NCI-H446 (cell line): ENCODE measurements around the gene SAXO1.
A peak's percentile ranks its signal among the peaks of the same experiment; 100 is the strongest.

Experiments used
- DNase-seq, 2 experiments: peaks; one replicate each; lab custom pipeline; 2025; lab: John Stamatoyannopoulos, UW

SAXO1 gene

DNA sequence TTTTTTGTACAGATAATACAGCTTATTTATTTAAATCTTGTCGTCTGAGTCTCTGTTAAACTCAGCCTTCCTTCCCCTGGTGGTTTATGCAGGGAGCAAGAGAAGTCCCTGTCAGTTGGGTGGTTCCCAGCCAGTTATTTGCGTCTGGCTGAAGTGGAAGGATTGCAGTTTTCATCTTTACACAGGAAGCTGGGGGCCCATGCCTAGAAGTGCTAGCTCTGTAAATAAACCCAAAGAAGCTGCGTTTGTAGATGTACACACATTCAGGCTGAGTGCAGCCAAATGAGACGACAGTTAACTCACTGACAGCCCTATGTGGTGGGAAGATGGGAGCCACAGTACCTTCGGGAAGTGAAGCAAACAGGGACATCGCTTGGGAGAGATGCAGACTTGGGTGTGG lies 122.1 kb downstream of the SAXO1 start:
- no peak for DNase-seq

DNA sequence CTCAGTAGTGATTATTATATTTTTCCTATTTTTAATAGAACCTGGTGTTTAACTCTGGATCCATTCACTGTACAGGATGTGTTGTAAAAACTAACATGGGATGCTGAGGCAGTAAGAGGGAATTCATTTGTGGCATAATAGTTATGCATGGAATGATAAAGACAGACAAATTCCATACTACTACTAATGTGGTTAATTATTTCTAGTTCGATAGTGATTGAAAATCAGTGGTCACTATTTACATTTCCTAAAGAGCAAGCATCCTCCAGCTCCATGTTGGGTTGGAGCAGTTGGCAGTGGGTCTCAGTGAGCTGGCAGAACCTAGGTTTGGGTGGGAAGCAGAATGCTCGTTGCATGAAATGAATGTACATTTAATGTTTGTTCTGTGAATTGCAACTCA lies 122.6 kb downstream of the SAXO1 start:
- DNase-seq = no peak

DNA sequence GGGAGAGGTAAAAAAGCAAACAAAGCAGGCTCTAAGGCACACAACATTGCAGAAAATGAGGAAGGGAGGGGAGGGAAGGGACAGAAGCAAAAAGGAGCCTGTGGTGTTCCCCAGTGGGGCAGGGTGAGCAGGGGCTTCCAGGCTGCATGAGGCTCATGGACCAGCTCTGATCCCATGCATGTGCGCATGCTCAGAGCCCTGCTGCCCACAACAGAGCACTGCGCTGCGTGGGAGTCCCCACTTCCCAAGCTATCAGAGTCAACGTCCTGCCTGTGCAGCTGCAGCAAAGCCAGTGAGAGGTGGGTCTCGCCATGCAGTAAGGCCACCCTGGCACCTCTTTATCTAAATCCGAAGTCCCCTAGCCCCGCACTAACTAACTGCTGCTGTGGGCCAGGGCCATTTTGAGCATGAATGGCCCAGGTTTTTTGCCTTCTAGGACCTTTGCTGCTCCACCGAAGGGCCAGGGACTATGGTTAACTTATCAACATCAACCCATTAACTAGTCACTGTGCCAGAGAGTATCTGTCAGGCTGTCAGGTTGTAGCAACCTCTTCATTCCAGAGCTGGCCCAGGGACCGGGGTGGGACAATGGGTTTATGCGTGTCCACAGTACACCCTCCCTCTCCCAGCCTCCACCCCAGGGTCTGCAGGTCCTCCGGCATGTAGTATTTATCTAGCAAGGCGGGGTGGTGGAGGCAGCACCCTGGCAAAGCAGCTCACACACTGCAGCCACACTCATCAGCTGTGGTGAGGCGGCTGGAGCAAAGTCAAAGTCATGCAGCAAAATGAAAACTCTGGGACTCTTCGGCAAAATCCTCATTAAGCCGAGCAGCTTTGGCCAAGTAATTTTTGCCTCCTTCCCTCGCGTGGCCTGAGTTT lies 123.6 kb downstream of the SAXO1 start:
- DNase-seq = no peak

DNA sequence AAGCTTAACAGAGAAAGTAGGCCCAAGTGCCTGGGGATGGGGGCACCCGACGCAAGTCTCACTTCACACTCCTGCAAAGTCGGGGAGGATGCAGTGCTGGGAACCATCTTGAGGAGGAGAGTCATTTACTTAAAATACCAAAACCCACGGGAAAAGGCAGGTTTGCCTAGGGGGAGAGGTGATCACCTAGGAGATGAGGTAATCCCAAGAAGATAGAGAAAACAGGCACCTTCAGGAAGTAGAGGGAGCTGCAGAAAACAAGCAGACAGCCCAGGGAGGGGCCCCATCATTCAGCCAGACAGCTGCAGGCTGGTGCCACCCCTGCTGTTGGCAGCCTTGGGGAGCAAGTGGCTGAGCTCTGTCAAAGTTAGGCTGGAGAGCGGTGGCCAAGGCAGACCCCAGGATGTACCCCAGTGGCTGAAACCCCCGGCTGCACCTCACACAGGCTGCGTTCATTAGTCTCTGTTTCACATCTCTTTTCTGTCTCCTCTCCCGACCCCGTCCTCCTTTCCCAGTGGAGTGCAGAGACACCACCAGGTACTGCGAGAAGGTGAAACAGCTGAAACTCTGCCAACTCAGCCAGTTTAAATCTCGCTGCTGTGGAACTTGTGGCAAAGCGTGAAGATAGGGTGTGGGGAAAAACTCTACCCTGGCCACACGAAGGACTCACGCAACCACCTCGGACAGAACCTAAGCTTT lies 124.9 kb downstream of the SAXO1 start:
- DNase-seq = no peak

DNA sequence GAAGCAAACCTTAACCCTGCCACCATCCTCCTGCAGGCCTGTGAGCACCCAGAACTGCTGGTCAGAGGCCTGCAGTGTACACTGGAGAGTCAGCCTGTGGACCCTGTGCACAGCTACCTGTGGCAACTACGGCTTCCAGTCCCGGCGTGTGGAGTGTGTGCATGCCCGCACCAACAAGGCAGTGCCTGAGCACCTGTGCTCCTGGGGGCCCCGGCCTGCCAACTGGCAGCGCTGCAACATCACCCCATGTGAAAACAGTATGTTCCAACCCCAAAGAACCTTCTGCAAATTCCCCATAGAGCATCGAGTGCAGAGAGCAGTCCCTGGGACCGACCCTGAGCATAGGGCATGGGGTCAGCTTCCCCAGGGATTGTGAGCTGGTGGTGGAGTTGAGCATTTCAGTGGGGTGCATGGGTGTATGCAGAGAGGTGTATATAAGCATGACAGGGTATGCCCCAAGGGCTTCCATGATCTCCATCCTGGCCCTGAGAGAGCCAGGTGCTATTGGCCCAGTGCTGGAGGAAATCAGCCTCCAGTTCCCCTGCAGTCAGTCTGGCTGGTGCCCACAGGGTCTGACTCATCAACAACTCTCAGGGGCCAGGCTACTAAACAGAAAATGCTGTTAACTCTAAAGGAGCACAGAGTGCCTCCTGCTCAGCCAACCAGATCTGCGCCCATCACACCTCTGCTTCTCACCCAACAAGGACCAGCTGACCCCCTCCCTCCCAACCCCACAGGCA lies 126.2 kb downstream of the SAXO1 start:
- peak in 1 of 2 experiments; percentile 44 for DNase-seq

DNA sequence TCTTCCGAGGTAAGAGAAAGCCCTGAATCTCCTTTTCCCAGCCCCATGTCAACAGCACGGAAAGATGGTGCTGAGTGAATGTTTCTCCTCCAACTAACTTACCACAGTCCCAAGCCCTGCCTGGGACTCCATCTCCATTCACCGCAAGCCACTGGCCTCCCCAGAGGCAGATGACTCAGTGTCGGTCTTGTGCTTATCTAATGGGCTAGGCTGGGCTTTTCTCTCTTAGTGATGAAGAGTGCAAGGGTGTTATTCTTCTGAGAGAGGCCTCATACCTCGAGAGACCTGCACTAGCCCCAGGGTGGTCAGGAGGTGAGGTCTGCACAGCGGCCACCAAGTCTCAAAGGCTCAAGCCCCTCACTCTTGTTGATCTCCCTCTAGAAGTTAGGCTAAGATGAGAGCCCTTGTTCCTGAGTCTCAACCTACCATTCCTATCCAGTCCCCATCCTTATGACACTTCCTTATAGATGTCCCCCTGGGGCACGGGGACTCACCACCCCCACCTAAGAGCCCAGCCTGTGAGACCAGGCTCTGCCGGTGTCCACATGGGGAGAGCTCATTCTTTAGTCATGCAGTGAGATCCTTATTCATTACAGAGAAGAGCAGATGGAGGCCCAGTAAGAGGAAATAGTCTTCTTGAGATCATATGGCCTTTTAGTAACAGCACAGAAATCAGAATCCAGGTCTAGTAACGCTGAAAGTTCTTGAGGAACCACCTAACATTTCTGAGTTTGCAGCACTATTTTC lies 127.0 kb downstream of the SAXO1 start:
- no peak for DNase-seq

DNA sequence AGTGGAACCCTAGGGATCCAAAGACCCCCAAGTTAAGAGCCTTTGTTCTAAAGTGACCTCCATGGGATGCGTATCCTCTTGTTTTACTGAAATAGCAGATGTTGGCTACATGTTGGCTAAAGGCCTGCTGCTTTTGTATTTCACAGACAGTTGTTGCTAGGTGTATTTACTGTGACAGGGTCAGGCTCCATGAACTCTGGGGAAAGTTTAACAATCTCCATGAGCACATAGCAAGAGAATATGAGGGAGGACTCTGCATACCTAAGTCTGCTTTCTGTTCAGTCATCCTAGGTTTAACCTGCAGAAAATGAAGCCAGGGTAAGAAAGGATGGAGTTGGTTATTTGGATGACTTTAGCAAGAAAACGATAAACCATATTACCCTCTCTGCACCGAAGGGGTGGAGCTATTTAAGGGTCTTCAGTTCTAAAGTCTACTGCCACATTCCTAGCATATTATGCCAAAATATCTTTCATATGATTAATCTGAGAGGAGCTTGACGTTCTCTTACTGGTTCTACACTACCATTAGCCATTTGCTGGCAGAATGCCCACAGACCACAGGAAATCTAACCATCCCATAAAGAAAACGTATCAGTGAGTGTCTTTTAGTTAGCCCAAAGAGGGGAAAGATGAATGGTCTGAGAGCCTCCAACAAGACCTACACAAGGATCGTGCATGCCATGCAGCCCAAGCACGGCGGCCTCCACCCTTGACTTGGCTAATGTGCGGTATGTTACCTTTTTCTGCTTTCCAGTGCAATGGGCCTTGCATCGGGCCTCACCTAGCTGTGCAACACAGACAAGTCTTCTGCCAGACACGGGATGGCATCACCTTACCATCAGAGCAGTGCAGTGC lies 127.8 kb downstream of the SAXO1 start:
- DNase-seq = no peak

DNA sequence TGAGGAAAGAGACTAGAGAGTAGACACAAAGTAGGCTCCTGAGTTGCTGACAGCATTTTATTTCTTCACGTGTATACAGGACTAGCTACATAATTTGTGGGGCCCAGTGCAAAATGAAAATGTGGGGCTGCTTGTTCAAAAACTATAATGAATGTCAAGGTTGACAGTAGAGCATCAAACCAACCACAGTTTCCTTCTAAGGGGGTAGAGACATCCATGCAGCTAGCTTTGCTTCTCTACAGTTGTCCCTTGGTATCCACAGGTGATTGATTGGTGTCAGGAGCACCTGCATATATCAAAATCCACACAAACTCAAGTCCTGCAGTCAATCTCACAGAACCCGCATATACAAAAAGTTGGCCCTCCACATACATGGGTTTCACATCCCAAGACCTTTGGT lies 129.6 kb downstream of the SAXO1 start:
- no peak for DNase-seq

DNA sequence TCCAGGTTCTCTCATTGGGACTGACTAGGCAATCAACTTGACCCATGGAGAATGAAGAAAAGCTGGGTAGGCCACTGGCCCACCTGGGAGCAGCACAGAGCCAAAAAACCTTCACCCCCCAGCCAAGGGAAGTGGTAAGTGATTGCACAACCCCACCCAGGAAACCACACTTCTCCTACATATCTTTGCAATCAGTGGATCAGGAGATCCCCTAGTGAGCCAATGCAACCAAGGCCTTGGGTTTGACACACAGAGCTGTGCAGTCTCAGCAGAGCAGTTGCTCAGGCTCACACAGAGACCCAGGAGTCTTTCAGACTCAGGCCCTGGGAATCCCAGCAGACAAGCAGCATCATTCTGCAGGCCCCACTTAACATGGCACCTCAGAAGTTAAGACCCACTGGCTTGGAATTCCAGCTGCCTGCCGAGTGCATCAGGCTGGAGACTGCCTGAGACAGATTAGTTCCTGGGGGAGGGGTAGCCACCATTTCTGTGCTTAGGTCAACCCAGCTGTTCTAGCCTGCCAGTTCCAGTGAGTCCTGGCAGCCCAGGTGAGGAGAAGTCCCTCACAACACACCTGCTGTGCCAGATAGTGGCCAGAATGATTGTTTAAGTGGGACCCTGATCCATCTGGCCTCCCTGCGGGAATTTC lies 136.4 kb downstream of the SAXO1 start:
- DNase-seq = no peak

DNA sequence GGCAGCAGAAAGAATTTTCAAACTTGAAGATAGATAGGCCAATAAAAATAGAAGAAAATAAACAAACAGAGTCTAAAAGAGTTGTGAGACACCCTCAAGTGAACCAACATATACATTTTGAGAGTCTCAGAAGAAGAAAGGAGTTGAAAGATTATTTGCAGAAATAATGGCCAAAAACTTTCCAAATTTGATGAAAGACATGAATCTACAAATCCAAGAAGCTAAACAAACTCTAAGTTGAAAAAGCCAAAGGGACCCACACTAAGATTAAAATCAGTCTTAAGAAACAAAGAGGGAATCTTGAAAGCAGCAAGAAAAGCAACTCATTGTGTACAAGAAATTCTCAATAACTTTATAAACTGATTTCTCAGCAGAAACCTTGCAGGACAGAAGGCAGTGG lies 137.0 kb downstream of the SAXO1 start:
- DNase-seq = no peak

DNA sequence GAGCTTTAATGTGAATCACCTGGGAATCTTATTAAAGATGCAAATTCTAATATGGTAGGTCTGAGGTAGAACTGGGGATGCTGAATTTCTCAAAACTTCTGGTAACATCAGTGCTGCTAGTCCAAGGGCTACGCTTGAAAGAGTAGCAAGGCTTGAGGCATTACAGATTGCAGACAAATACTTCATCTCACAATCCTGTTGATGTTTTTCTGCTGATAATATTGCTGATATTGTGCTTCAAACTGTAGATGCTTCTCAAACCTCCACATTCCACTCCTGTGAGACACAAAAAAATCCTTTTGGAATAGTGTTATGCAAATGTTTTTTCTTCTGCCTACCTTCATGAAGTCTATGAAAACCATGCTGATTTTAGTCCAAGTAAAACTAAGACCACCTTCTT lies 139.5 kb downstream of the SAXO1 start:
- no peak for DNase-seq

DNA sequence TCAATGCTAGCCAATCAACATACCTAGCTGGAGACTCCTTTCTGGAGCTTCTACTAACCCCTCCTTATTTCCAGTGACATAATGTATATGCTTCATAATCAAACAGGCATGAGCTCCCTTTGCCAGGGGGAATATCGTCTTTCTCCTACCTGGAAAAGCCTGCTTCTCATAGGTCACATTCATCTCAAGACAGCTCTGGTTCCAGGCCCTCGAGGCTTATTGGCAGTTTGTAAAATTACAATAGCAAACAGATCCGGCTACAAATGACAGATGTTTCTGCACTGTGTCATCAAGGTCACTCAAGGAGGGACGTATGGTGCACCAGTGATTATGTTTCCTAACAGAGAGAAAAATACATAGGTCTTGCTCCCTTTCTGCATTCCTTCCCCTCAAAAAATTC lies 140.0 kb downstream of the SAXO1 start:
- no peak for DNase-seq

DNA sequence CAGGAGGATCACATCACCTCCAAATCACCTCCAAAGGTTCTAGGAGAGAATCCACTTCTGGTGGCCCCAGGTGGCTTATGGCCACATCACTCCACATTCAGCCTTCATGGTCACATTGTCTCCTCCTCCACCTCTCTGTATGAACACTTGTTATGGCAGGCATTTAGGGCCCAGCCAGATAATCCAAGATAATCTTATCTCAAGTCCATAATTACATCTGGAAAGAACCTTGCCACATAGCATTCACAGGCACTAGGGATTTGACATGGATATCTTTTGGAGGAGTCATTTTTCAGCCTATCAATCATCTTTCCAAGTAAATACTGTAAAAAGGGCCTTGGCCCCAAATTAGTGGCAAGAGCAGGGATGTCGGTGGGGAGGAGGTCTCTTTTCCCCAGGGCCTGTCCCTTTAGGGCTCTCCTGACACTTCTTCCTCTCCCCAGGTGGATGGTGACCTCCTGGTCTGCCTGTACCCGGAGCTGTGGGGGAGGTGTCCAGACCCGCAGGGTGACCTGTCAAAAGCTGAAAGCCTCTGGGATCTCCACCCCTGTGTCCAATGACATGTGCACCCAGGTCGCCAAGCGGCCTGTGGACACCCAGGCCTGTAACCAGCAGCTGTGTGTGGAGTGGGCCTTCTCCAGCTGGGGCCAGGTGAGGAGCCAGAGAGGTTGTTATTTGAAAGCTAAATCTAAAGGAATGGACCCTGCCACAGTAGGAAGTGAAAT lies 140.9 kb downstream of the SAXO1 start:
- DNase-seq = no peak

DNA sequence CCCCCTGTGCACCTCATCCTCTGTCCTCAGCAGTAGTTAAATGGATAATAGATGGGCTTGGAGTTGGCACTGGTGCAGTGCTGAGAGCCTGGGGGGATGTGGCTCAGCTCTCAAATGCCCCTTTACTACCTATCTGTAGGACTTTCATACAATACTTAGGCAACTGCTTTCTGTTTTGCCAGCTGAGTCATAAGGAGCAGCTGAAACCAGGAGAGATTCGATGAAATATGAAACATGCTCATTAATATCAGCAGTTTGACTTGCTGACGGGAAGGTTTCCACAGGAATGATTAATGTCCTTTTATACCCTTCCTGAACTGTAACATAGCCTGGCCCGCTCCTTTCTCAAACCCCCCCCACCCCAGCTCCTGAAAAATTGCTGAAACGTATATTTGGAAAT lies 142.6 kb downstream of the SAXO1 start:
- DNase-seq = peak in 1 of 2 experiments; percentile 38

DNA sequence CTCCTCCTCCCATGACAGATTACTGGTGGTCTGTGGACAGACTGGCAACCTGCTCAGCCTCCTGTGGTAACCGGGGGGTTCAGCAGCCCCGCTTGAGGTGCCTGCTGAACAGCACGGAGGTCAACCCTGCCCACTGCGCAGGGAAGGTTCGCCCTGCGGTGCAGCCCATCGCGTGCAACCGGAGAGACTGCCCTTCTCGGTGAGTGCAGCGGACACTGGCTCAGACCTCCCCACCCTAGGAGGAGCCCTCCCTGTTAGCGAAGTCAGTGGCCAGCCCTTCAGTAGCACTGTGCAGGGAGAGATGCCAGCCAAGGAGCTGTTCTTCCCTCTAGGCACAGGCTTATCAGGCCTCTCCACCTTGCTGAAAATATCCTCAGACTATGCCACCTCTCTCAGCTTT lies 143.5 kb downstream of the SAXO1 start:
- DNase-seq = no peak

DNA sequence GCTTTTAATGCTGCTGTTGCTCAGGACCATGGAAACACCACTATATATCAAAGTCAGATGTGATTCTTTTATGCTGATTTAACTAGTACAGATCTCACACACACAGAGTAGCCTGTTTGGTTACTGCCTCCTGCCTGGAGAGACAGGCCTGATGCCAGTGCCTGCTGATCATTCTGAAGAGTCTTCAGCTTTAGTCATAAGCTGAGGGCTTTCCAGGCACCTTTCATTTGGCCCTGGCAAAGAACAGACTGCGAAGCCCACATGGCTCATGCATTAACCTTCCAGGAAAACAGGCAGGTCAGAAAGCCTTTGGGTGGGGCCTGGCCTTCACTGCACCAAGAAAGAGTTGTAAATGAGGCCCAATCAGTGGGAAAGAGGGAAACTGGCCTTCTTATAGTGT lies 144.7 kb downstream of the SAXO1 start:
- DNase-seq = peak in 1 of 2 experiments; percentile 57

DNA sequence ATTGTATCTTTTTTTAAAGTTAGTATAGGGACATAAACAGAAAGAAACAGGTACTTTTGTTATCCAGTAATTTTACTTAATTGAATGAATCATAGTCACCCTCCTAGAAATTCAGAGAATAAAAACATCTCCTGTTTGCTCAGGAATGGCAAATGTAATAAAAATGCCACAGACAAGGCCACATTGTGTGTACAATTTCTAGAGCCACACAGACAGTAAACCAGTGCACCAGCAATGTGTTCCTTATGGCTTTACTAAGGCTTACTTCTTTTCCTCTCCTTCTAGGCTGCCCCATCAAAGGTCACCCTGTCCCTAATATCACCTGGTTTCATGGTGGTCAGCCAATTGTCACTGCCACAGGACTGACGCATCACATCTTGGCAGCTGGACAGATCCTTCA lies 145.5 kb downstream of the SAXO1 start:
- no peak for DNase-seq

DNA sequence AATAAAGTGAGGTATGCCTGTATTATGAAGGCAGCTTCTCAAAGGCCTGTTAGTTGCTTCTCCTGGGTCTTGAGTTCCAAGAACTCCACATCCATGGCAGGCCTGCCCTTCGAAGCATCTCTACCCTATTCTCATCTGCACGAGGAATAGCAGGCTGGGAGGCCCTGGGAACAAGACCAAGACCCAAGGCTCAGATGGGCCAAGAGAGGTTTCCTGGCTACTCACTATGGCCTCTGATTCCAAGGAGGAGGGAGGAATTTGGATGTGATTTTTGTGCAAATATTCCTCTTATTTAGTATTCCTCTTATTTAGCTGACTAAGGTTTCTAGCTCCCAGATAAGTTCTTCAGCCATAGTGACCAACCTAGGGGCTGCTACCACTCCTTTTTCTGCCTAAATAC lies 151.3 kb downstream of the SAXO1 start:
- DNase-seq = no peak

DNA sequence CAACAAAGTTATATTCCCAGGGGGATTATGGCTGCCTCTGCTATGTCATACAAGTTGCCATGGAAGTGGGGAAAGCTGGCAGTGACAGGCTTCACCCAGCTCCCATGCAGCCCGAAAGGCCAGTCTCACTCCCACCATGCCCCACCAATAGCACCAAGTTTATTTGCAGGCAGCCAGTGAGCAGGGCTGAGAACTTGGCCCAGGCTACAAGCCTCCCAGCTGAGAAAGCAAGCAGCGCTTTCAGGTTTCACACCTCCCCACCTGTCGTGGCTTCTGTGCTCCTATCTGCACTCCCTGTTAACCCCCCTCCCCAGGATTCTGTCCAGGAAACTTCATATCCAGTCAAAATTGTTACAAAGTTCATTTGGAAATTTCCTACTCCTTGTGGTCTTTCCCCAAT lies 155.0 kb downstream of the SAXO1 start:
- no peak for DNase-seq
